GM19452 (cell line): ENCODE data around the gene ISG15.
"Not testable (repeated sequence)": the region's sequence is repeated elsewhere in the genome, so short reads cannot be mapped to it uniquely, and the experiment has no call there.

ENCODE experiments used
- ATAC-seq: cut with Tn5 transposase; IDR thresholded peaks from one replicate; pipeline ENCODE4 v1.9.1; 2021; ENCODE audit not compliant: unreplicated experiment

The ISG15 gene

DNA sequence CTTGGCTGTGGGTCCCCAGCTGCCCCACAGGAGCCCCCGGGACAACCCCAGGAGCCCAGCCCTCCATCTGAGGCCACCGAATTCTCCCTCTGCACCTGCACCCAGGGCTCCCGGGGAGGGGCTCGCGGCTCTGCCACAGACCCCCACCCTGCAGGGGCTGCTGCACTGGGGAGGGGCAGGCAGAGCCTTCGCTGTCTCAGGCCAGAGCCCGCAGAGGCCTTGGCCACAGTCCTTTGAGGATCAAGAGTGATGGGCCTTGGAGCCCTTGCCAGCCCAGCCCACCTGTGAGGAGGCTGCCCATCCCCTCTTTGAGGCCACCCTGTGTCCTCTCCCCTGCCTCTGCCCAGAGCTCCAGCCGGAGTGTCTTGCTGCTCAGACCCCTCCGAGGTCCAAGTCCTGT lies 37.9 kb upstream of the ISG15 start:
- ATAC-seq: no peak

DNA sequence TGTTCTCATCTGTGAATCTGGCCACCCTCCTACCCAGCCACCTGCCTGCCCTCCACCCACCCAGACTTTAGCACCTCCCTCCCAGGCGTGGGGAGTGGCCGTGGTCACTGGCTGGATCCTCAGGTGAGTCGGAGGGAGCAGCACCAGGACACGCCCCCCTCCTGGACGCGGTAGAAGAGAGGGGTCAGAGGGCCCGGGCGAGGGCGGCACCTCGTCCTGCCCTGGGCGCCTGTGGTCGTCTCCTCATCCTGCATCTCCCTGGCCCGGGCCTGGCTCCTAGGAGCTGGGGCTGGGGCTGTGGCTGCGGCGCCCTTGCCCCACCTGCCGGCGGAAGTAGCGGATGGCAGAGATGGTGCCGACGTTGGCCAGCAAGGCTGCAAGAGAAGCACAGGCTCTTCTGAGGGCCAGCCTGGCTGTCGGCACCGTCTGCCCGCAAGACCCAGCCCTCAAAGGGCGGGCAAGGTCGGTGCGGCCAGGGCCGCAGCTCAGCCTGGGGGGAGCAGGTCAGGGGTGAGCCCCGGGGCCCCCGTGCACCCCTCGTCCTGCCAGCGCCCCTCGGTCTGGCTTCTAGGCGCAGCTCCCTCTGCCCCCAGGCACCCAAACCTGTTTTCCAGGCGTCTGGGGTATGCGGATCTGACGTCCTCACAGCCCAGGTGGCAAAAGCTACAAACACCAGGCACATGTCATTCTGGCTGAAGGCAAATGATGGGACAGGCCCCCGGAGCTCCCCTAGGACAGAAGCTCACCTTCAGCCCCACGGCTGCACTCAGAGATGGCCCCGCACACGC lies 37.2 kb upstream of the ISG15 start:
- peak; percentile 64 for ATAC-seq

DNA sequence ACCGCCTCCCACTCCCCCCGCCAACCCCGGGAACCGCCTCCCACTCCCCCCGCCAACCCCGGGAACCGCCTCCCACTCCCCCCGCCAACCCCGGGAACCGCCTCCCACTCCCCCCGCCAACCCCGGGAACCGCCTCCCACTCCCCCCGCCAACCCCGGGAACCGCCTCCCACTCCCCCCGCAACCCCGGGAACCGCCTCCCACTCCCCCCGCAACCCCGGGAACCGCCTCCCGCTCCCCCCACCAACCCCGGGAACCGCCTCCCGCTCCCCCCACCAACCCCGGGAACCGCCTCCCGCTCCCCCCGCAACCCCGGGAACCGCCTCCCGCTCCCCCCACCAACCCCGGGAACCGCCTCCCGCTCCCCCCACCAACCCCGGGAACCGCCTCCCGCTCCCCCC lies 36.5 kb upstream of the ISG15 start:
- ATAC-seq: not testable (repeated sequence)

DNA sequence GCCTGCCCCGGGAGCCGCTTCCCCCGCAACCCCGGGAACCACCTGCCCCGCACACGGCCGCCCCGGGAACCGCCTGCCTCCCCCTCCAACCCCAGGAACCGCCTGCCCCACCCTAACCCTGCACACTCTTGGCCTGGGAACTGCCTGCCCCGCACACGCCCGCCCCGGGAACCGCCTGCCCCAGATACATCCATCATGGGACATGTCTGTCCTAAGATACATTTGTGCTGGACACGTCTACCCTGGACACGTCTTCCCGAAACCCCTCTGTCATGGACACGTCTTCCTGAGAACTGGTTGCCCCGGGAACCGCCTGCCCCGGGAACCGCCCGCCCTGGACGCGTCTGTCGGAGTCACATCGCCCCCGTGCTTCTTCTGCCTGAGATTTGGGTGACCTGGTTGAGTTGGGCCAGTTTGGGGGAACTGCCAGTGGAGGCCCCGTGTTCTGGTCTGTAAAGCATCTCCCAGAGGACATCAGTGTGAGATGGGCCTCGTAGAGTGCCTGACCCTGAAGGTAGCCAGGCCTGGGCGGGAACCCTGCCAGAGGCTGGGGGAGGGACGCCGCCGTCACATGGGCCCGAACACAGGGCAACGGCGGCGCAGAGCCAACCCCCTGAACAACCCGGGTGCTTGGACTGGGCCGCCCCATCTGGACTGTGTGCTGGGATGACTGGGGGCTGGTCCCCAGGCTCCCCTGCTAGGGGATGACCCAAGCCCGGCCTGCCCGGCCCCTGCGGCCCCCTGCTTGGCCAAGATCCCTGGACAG lies 35.0 kb upstream of the ISG15 start:
- no peak for ATAC-seq

DNA sequence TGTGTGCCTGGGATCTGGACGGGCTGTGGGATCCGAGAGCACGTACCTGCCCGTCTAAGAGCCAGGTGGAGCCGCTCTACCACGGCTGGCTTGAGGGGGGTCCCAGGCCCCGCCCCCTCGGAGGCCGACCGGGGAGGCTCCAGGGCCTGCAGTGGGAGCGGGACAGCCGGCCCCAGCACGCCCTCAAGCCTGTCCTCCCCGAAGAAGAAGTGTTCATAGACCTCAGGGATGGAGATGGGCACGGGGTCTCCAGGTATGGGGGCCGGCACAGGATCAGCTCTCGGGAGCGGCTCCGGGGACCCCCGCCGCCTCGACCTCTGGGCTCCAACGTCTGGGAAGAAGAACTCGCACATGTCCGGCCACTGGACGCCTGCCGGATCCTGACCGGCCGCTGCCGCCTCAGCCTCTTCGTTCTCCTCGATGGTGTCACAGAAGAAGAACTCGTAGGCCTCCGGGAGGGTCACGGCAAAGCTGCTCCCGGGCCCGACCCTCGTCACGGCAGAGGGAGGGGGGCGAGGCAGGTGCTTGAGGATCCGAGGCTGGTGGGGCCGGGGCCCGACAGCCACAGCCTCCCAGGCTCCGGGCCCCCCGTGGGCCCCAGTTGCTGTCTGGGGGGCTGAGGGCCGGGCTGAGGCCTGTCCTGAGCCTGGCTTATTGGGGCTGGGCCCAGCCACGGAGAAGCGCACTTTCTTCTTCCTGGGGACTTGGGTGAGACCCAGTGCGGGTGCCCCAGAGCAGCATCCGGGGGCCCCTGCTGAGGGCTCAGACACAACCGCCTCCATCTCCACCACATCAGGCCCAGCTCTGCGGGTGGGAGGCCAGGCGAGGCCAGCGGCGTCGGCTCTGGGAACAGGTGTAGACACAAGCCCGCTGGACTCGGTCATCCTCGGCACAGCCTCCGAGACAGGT lies 34.2 kb upstream of the ISG15 start:
- ATAC-seq: no peak

DNA sequence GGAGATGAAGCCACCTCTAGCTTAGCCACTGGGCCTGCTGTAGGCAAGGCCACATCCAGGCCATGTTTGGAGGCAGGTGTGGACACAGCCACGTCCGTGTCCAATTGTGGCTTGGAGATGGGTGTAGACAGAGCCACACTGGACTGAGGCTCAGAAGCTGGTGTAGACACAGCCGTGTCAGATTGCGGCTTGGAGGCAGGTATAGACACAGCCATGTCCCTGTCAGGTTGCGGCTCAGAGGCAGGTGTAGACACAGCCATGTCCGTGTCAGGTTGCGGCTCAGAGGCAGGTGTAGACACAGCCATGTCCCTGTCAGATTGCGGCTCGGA lies 33.6 kb upstream of the ISG15 start:
- ATAC-seq: no peak

DNA sequence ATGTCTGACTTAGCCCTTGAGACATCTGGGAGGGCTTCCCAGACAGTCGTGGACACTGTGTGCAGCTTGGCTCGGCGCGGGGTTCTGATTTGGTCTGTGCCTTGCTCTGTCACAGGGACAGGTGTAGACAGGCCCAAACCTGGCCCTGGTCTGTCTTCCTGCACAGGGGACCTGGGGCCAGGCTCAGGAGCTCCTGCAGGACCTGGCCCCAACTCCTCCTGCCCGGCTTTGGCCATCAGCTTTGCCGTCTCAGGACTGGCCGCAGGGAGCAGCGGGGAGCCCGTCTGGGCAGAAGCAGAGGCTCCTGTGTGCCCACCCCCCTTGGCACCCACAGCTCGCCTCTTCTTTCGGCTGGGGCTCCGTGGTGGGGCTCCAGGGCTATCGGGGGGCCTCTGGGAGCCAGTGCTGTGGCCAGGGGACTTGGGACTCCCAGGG lies 33.1 kb upstream of the ISG15 start:
- no peak for ATAC-seq

DNA sequence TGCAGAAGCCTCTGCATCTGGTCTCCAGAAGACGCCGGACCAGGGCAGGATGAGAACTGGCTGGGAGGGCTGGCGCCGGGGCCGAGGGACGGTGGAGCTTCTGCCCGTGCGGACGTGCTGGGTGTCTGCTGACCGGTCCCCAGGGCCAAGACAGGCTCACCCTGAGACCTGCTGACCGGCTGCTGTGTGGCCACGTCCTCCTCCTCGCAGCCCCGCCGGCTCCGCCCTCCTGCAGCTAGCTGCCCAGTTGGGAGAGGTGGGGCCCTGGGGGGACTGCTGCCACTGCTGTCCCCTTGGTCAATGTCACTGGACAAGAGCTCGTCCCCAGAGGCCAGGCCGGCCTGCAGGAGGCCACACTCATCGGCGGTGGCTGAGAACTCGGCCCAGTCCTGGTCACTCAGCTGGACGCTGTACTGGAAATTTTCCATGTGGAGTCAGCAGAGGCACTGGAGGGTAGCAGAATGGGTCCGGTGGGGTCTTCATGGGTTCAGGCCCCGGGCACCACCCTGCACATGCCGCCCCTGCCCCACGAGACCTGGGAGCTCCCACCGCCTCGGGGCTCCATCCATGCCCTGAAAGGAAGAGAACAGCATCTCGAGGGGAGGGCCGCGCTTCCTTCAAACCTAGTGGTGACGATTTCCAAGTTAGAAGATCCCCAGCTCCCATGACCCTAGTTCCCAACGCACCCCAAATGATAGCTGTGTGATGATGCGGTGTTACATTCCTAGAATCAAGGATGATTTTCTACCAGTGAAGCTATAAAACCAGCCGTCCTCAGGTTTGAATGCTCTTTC lies 32.5 kb upstream of the ISG15 start:
- no peak for ATAC-seq

DNA sequence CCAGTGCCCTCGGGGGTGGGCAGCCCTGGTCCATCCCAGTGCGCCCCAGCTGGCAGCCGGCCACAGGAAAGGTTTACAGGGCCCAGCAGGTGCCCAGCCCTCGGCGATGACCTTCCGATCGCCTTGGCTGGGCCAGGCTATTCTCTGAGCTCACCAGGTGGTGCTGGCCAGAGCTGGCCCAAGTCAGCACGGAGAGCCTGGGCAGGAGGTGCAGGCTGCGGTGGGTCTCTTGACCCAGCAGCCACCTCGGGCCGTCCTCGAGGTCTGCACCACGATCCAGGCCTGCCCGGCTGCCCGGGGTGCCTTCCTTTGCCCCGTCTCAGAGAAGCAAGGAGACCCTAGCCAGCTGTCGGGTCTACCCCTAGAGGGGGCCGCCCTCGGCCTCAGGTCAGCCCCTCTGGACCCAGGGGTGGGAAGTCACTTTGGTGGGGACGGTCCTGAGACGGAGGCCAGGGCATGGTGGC lies 31.8 kb upstream of the ISG15 start:
- ATAC-seq: no peak

DNA sequence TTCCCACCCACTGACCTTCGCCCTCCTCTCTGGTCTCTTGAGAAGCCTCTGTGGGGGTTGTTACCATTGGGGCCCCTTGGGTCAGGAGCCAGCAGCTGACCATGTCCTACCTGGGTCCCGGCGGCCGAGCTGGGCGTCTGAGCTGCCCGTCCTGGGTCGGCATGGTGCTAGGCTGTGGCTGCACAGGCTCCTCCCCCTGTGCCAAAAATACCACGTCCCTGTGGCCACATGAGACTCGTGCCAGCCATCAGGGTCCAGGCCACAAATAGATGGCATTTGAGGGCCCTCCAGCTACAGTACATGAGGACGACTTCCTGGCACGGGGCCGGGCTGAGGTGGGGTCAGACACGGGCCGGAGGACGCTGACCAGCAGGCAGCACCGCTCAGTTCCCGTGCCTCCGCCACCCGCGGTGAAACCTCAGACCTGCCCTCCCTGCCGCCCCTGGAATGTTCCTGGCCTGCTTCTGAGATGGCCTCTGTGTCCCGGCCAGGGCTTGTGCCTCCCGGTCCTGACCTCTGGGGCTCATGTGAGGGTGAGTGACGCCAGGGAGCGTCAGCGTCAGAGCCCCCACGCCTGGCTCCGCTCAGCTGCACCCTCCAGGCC lies 31.2 kb upstream of the ISG15 start, which contains the start of gene PERM1:
Gene PERM1, minus strand, starts transcription at position 139 of the 604 bp plus-strand sequence. CDS start 1,064 bp downstream, outside the sequence.
- ATAC-seq: no peak

DNA sequence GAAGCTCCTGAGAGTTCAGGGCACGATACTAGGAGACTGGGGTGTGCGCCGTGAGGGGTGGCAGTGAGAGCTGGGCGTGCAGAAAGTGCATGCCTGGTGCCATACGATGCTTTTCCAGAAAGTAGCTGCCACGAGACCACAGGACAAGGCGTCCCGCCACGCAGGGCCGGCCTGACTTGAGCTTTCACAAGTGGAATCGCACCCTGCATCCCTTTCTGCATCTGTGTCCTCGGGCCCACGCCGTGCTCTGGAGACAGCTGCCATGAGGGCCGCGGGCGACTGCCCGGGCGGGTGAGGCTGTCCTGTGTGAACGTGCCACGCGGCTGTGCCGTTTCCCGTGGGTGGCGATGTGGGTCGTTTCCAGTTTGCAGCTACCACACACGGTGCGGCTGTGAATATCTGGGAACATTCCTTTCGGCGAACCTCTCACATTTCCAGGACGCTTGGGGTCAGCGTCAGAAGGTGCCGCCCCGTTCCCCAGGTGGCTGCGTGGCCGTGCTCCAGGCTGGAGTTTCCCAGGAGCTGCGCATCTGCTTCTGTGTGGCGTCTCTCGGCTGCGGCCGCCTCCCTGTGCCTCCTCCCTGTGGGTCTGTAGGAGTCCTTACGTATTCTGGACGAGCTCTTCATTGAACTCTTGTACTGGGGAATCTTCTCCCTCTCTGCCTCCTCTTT lies 30.4 kb upstream of the ISG15 start:
- no peak for ATAC-seq

DNA sequence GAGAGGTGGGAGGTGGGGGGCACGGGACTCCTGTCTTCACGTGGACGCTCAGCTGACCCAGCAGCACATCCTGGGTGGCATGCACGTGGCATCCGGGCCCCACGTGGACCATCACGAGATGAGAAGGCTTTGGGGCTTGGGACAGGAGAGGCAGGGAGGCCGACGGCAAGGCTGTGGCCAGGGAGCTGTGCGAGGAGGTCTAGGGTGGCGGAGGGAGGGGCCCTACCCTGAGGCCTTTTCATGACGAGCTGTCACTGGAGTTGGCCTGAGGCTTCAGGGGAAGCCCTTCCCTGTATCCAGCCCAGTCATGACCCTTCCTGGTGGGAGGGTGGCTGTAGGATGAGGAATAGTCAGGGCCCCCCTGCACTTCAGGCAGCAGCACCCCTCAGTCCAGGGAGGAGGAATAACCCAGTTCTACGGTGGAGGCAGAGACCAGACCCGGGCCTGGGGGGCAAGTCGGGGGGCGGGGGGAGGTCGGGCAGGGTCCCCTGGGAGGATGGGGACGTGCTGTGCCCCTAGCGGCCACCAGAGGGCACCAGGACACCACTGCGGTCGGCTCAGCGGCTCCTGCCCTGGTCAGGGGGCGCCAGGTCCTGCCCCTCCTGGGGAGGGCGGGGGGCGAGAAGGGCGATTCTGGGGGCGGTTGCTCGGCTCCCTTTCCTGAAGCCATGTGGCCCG lies 29.4 kb upstream of the ISG15 start:
- ATAC-seq: no peak

DNA sequence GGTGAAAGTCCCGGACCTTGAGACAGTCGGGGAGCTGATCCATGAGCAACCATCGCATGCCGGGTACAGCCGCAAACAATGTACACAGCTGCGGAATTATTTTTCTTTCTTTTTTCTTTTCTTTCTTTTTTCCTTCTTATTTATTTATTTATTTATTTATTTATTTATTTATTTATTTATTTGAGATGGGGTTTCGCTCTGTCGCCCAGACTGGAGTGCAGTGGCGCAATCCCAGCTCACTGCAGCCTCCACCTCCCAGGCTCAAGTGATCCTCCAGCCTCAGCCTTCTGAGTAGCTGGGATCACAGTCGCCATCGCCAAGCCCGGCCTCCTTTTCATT lies 28.9 kb upstream of the ISG15 start:
- ATAC-seq: no peak

DNA sequence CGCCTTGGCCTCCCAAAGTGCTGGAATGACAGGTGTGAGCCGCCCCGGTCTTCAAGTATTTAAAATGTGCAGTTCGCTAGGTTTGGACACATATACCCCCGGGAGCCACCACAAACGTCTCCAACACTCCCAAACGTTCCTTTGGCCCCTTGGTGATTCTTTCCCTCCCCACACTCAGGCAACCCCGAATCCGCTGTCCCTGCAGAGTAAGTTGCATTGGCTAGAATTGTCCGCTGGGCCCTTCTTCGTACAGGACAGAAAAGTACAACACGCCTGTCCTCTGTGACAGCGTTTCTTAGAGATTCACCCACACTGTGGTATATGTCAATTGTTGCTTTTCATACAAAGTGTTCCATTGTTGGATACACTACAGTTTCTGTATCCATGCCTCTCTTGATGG lies 28.2 kb upstream of the ISG15 start:
- no peak for ATAC-seq

DNA sequence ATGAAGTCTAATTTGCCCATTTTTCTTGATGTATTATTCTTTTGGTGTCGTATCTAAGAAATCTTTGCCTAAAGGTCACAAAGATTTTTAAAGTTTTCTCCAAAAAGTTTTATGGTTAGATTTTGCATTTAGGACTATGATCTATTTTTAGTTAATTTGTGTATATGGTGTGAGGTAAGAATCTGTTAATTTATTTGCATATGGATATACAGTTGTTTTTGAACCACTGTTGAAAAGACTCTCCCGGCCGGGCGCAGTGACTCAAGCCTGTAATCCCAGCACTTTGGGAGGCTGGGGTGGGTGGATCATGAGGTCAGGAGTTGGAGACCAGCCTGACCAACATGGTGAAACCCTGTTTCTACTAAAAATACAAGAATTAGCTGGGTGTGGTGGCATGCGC lies 25.2 kb upstream of the ISG15 start:
- ATAC-seq: not testable (repeated sequence)

DNA sequence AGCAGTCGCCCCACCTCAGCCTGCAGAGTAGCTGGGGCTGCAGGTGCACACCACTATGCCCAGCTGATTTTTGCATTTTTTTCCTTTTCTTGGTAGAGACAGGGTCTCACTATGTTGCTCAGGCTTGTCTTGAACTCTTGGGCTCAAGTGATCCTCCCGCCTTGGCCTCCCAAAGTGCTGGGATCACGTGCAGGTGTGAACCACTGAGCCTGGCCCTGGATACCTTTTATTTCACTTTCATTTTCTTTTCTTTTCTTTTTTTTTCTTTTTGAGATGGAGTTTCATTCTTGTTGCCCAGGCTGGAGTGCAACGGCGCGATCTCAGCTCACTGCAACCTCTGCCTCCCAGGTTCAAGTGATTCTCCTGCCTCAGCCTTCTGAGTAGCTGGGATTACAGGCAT lies 22.0 kb upstream of the ISG15 start:
- ATAC-seq: not testable (repeated sequence)

DNA sequence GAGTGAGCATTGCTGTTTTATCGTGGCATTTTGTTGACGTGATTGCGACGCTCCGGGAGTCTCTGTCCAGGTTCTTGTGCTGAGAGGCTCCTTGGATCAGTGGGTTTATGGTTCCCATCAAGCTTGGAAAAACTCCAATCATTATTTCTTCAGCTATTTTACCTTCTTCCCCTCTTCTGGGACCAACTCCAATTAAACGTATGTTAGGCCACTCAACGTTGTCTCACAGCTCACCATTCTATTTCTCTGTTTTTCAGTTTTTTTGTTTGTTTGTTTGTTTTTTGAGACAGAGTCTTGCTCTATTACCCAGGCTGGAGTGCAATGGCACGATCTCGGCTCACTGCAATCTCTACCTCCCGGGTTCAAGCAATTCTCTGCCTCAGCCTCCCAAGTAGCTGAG lies 21.4 kb upstream of the ISG15 start:
- ATAC-seq: no peak

DNA sequence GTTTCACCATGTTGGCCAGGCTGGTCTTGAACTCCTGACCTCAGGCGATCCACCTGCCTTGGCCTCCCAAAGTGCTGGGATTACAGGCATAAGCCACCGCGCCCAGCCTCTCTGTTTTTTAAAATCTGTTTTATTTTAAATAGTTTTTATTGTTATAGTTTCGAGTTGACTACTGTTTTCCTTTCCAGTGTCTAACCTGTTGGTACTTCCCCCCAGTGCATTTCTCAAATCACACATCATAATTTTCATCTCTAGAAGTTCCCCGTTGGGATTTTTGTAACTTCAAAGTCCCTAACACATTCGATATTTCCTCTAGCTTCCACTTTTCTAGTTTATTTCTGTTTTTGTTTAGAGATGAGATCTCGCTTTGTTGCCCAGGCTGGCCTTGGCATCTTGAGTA lies 20.9 kb upstream of the ISG15 start:
- no peak for ATAC-seq

DNA sequence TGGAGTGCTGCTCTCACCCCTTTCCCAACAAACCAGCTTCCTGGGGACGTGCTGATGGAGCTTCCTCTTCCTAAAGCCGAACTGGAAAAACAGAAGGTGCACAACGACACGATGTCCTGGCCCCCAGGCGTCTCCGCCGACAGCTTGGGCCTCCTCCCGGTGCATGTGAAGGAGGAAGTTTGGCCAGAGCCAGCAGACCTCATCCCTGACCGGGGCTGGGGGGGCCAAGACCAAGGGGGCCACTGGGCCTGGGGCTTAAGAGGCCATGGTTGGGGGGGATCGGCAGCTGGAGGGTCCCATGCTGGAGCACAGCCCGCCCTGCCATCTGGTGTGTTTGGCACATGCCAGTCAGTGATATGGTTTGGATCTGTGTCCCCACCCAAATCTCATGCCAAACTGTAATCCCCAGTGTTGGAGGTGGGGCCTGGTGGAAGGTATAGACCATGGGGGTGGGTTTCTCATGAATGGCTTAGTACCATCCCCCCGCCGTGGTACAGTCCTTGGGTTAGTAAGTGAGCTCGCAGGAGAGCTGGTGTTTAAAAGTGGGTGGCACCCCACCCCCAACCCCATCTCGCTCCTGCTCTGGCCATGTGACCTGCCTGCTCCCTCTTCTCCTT lies 19.8 kb upstream of the ISG15 start:
- no peak for ATAC-seq
